Measurements from ENCODE around the gene GIT1.

GRCh38 chr17:29622337-29623282 is 33.2 kb upstream of the GIT1 start, which contains the start of gene CORO6:
- no peak for TF ChIP-seq CTCF (IDR thresholded peaks at IDR 0.05)
- no peak for TF ChIP-seq POLR2A (IDR thresholded peaks at IDR 0.05)

Measured in ovary (tissue), 3 donors.